ENCODE measurements around the gene CXCL3. TPM values are rescaled to one million over a fixed set of nuclear protein-coding genes. Genes with fewer than 3 reads are reported as not detected.

Gene CXCL3
- total RNA-seq, 2 donors from 2014 or later: 1.8 to 3.9 TPM

DNA sequence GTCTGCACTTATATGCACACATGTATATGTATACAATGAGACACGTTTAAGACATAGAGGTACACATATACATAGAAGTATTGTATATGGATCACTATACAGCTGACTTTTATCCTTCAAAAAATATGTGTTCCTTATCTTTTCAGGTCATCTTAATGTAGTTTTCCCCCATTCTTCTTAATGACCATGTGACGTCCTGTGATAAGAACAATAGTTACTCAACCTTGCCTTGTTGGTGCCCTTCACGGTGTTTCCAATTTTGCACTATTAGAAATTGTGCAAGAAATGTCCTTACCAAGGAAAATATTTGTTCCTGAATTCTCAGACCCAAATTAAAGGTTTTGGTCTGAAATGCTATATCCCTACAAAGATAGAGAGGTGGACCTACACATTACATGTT lies 49.5 kb downstream of the CXCL3 start:
- DNase-seq (ENCODE audit: low spot score): no peak
- intact Hi-C loops (cut with DNase I): no loop called here

GRCh38 chr4:73988061-73988460 lies 50.4 kb downstream of the CXCL3 start, which contains the start of gene PPBP:
Gene PPBP (minus strand): TSS chr4:73988190. CDS start chr4:73988103, 87 bp downstream.
- DNase-seq (ENCODE audit: low spot score): no peak
- intact Hi-C loops (cut with DNase I): no loop called here

Other genes starting within 250 kb of the CXCL3 start
- not detected for gene CXCL6, start 202.0 kb downstream of the CXCL3 start, total RNA-seq
- not detected for gene PF4V1, start 185.4 kb downstream of the CXCL3 start, total RNA-seq
- 1 to 10 TPM in 1 of 2 donors, under 1 TPM in 1; 0.74 to 2.2 TPM for gene CXCL1, start 169.3 kb downstream of the CXCL3 start, total RNA-seq
- gene PF4, start 56.7 kb downstream of the CXCL3 start, total RNA-seq: 1 to 10 TPM; 1.3 to 1.5 TPM
- 1 to 10 TPM; 1.3 to 2.4 TPM for gene PPBP, start 50.5 kb downstream of the CXCL3 start, total RNA-seq
- under 1 TPM in 1 of 2 donors, not detected in 1; 0.14 TPM for gene CXCL5, start 40.0 kb downstream of the CXCL3 start, total RNA-seq
- gene CXCL2, start 60.5 kb upstream of the CXCL3 start, total RNA-seq: 10 to 100 TPM in 1 of 2 donors, 1 to 10 TPM in 1; 9.3 to 23.6 TPM
- 10 to 100 TPM in 1 of 2 donors, 1 to 10 TPM in 1; 9.6 to 10.8 TPM for gene MTHFD2L, start 119.4 kb upstream of the CXCL3 start, total RNA-seq